ENCODE results near the gene FAM181A. TPM values are rescaled to one million over a fixed set of nuclear protein-coding genes. Genes with fewer than 3 reads are reported as not detected.

FAM181A gene
- total RNA-seq, 1 experiment from 2014 or later: not detected

GRCh38 chr14:93947282-93947681, 20.1 kb downstream of the FAM181A start:
- Histone ChIP-seq H4K20me1 (ENCODE audit: control insufficient read depth, insufficient read depth, insufficient read length) (no peaks in the 10 kb centered on the region), H3K79me1 (ENCODE audit: insufficient read depth, low read depth, low read length, poor library complexity, severe bottlenecking) (no peaks in the 10 kb centered on the region), H2BK20ac (ENCODE audit: low read depth, low read length, poor library complexity, severe bottlenecking) (no peak overlapping the region), H3K4me1 (ENCODE audit: insufficient read depth, low read length) (no peaks in the 10 kb centered on the region), H3K4ac (ENCODE audit: low read depth, low read length) (no peak overlapping the region), H3K27me3 (ENCODE audit: insufficient read depth, low read length) (no peaks in the 10 kb centered on the region), H3K23ac (ENCODE audit: insufficient read length, low read depth, low read length) (no peak overlapping the region), H3K18ac (ENCODE audit: insufficient read length, low read depth, low read length) (no peak overlapping the region), H4K5ac (ENCODE audit: insufficient read length, low read depth, low read length) (no peak overlapping the region), H3K27ac (ENCODE audit: insufficient read length, low read depth, low read length) (no peak overlapping the region), H4K8ac (replicated peaks; ENCODE audit: insufficient read length, low read depth, low read length) (no peak overlapping the region), H2AFZ (ENCODE audit: low read length) (no peak overlapping the region), H3K56ac (ENCODE audit: insufficient read length, low read depth, low read length) (no peak overlapping the region), H3K23me2 (ENCODE audit: insufficient read length, low read depth, low read length, poor library complexity, severe bottlenecking) (no peaks in the 10 kb centered on the region), H2BK120ac (ENCODE audit: low read depth, low read length, poor library complexity, severe bottlenecking) (no peak overlapping the region), H2BK12ac (ENCODE audit: insufficient read length, low read depth, low read length) (no peak overlapping the region), H3K14ac (ENCODE audit: insufficient read depth, low read length) (no peak overlapping the region), H3K4me2 (ENCODE audit: insufficient read depth, insufficient read length, low read length) (no peak overlapping the region), H2BK5ac (ENCODE audit: insufficient read length, low read length) (no peak overlapping the region), H3K9ac (ENCODE audit: extremely low read depth, insufficient read length, low read length) (no peak overlapping the region), H2AK5ac (ENCODE audit: insufficient read length, low read length) (no peak overlapping the region), H3K79me2 (ENCODE audit: insufficient read depth, low read length) (no peaks in the 10 kb centered on the region), H3T11ph (ENCODE audit: low read length) (no peak overlapping the region), H4K91ac (ENCODE audit: insufficient read length, low read depth, low read length) (no peak overlapping the region), H2BK15ac (ENCODE audit: low read depth, low read length) (no peak overlapping the region), H3K9me3 (ENCODE audit: control insufficient read depth, low read depth, low read length) (no peaks in the 10 kb centered on the region)
- H3K4me3 Mint-ChIP-seq: no peak overlapping the region
- TF ChIP-seq CTCF (conservative IDR thresholded peaks at IDR 0.05): no peak
- H3K4me1 Mint-ChIP-seq: peaks cover 3 to 13% of the 10 kb centered on the region in 2 experiments
- H3K36me3 Mint-ChIP-seq (ENCODE audit: insufficient read depth in 1 of 3, low read depth in 3 of 3): no peaks in the 10 kb centered on the region
- DNase-seq: peak; percentile 51
- H3K27ac Mint-ChIP-seq: no peak overlapping the region
- H3K9me3 Mint-ChIP-seq: no peaks in the 10 kb centered on the region
- WGBS (ENCODE audit: extremely low coverage, insufficient read length, low lambda C conversion rate): no CpG with 5 or more reads among the region's 19 CpGs
- no peaks in the 10 kb centered on the region; the same call in 1 of the 2 replicates for H3K27me3 Mint-ChIP-seq (ENCODE audit: low read depth)

Measured in H9 (cell line).